GM18505 (cell line): ENCODE measurements around the gene SLC1A2.

Experiments used
- ATAC-seq: cut with Tn5 transposase; IDR thresholded peaks from one replicate; pipeline ENCODE4 v1.9.1; 2021; ENCODE audit not compliant: unreplicated experiment
- POLR2A ChIP-seq: IDR thresholded peaks from 4 replicates; pipeline ENCODE4 v1.6.1; 2011; ENCODE audit warnings: borderline replicate concordance; ENCODE audit not compliant: insufficient read depth, insufficient read length; ENCODE audit errors: extremely low read depth

Gene SLC1A2

DNA sequence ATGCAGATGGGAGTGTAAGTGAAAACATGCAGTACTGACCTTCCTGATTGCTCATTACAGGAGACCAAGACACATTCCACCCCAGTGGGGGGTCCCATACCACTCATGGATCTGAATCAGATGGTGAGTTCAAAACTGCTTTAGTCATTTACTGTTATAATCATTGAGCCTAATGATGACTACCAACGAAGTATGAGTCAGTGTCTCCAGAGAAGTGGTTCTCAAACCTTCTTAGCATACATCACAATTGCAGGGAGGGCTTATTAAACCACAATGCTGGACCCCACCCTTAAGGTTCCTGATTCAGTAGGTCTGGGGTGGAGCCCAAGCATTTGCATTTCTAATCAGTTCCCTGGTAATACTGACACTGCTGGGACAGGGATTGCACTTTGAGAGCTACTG is 204.6 kb downstream of the SLC1A2 start:
- TF ChIP-seq POLR2A = no peak
- ATAC-seq = no peak

GRCh38 chr11:35214226-35214770 is 205.1 kb downstream of the SLC1A2 start:
- no peak for TF ChIP-seq POLR2A
- ATAC-seq = no peak

DNA sequence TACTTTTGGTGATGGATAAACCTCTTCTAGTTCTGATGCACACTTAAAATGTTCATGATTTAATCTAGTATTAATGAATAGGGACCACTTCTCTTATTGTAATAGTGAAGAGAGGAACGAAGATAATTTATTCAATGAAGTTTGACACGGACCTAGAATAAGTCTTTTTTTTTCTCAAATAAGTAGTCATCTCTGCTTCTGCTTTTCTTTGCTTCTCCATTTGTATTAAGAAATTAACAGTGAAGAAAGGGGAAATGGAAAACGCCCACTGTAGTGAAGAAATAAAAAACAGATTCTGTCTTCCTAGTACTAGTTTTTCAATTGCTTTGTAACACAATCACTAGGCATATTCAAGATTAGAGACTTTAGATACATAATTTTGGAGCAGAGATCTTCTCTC is 207.4 kb downstream of the SLC1A2 start:
- ATAC-seq = no peak
- TF ChIP-seq POLR2A = no peak

DNA sequence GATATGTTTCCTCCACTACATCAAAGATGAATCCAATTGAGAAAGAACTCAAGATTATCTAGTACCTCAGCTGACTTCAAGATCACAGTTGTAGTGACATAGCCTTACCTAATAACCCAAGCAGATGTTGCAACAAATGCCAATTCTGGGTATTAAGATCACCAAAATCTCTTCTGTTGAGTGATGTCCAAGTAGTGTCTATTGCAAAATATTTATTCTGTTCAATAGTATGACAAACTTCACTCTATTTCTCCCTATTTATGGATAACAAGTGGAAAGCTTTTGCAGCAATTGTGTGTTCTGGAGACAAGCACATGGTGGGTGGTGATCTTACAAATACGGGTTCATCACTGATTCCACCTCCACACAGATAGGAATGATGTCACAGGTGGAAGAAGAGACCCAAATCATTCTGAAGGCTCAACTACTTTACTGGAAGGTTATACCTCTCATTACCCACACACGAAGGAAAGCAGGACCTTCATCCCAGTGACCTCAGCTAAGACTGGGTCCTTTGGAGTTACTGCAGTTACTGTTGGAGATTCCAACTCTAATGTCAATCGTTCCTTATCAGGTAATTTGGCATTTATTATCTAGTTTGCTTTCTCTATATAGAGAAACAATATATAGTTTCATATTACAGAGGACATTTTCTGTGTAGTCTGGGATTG is 208.3 kb downstream of the SLC1A2 start:
- TF ChIP-seq POLR2A = no peak
- no peak for ATAC-seq

DNA sequence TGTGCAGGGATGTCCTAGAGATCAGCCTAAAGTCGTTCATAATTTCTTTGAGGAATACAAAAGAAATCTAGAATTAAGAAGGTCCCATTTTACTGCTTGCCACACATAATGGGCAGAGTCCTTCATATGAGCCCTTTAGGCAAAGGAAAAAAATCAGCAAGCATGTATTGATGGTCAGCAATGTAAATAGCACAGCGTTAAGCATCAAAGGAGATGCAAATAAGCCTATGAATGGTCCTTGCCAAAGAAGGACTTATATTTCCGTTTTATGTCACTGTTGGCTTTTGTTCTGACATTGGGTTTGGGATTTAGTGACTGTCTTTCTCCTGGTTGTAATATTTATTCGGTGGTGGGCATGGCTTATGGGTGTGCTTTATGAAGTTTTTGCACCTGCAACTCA is 210.6 kb downstream of the SLC1A2 start:
- ATAC-seq = no peak
- TF ChIP-seq POLR2A = no peak

DNA sequence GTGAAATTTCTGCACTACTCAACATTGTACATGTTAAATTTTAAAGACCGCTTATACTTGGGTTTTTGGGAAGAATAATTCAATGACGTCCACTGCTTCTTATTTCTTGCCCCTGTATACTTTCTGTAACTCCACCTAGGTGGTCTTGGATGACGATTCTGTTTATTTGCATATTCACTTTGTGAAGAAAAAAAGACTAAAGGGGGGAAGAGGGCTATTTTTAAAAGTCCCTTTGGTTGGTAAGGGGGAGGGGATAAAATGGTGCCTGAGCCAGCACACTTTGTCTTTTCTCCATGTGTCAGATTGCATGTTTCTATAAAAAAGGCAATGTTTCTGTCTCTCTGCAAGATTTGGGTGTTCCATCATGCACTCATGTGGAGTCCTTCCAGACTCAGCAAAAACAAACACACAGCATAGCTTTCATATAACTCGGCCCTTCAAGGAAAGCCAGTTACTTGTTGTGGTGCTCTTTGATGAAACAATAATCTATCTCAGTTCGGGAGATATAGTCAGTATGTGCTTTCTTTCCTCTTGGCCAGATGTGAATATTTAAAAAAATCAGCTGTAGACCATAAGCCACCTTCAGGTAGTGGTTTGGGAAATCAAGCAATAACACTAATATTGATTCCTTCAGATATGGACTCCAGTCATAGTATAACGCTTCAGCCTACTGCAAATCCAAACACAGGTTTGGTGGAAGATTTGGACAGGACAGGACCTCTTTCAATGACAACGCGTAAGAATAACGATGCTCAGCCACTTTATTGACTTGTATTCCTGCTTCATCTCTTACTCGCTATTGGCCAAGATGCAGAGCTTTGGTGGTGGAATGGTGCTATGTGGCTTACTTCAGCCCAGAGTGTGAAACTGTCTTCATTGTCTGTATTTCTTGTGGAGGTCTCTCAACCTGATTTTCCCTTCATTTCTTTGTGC is 211.6 kb downstream of the SLC1A2 start:
- ATAC-seq = no peak

DNA sequence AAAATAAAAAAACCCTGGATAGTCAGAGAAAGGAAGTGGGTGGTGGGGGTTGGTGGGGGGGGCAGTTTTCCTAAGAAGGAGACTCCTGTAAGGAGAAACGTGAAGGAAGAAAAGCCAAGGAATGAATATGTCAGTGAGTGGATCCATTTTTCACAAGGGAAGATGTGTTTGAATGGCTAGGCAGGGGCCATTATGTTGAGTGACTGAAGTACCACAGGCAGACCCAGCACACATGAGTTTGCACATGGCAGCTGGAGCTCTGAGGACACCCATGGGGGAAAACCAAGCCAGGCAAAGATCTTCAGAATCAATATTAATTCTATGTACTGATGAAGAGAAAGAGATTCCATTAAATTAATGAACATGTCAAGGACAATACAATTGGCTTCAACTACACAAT is 212.7 kb downstream of the SLC1A2 start:
- ATAC-seq = no peak
- no peak for TF ChIP-seq POLR2A

More for the DNA sequence above, 211.6 kb downstream of the SLC1A2 start:
- TF ChIP-seq POLR2A = peak; percentile 12

GRCh38 chr11:35204614-35205013 is 214.7 kb downstream of the SLC1A2 start:
- no peak for ATAC-seq
- no peak for TF ChIP-seq POLR2A
